Measurements from ENCODE around the gene TMEM131.
"Not testable (repeated sequence)": the region's sequence is repeated elsewhere in the genome, so short reads cannot be mapped to it uniquely, and the experiment has no call there.

The TMEM131 gene

DNA sequence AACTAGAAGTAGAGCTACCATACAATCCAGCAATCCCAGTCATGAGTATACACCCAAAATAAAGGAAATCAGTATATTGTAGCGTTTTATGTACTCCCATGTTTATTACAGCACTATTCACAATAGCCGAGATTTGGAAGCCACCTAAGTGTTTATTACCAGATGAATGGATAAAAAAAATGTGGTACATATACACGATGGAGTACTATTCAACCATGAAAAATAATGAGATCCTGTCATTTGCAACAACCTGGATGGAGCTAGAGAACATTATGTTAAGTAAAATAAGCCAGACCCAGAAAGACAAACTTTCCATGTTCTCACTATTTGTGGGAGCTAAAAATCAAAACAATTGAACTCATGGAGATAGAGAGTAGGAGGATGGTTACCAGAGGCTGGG is 131.9 kb downstream of the TMEM131 start:
- DNase-seq (ENCODE audit: low read depth, low spot score): no peak

DNA sequence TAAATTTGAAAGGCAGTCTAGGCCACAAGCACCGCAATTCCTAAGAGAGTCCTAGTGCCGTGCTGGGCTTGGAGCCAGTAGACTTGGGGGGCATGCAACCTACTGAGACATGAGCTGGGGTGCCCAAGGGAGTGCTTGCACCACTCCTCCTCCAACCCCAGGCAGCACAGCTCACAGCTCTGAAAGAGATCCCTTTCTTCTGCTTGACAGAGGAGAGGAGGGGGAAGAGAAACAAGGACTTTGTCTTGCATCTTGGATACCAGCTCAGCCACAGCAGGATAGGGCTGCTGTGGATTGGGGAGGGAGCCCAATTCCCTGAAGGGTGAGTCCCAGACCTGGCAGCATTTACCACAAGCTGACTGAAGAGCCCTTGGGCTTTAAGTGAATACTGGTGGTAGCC is 134.6 kb downstream of the TMEM131 start:
- no peak for DNase-seq (ENCODE audit: low read depth, low spot score)

DNA sequence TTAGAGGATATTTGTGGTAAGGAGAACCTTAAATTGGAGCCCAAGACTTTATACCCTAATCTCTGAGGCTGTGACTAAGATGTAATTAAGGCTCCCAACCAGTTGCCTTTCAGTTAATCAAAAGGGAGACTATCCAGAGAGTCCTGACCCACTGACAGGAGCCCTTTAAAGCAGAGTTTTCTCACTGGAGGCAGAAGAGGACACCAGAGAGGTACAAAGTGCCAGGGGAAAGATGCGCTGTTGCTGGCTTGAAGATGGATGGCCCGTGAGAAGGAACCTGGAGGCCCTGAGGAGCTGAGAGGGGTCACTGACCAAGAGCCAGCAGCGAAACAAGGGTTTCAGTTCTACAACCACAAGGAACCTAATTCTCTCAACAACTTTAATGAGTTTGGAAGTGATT is 137.3 kb downstream of the TMEM131 start:
- DNase-seq (ENCODE audit: low read depth, low spot score): no peak

DNA sequence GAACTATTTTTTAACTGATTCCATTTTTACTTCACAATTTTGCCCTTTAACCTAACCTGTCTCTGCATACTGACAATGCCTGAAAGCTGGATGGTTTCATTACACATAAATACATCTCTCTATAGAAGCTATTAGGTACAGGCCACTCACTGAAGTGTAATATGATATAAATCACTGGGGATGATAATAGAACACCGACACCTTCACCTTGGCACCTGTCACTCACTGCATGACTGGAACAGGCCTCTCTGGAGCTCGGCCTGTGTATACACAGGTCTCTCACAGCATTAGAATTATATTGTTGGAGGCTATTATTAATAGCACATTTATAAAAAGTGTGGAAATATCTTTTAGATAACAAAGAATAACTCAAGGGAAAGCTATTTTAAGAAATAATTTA is 138.2 kb downstream of the TMEM131 start:
- DNase-seq (ENCODE audit: low read depth, low spot score): no peak

GRCh38 chr2:97853057-97853456 is 142.7 kb downstream of the TMEM131 start:
- not testable (repeated sequence) for DNase-seq (ENCODE audit: low read depth, low spot score)

DNA sequence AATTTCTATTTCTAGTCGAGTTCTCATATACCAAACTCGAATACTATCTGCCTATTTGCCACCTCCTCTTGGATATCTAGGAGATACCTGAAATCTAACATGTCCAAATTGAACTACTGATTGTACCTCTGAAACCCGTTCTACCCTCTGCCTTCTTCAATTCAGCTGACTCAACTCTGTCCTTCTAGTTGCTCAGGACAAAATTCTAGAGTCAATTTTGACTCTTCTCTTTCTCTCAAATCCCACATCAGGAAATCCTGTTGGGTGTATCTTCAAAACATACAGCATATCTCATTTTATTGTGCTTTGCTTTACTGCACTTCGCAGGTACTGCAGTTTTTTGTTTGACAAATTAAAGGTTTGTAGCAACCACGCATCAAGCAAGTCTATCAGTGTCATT is 144.6 kb downstream of the TMEM131 start:
- no peak for DNase-seq (ENCODE audit: low read depth, low spot score)

DNA sequence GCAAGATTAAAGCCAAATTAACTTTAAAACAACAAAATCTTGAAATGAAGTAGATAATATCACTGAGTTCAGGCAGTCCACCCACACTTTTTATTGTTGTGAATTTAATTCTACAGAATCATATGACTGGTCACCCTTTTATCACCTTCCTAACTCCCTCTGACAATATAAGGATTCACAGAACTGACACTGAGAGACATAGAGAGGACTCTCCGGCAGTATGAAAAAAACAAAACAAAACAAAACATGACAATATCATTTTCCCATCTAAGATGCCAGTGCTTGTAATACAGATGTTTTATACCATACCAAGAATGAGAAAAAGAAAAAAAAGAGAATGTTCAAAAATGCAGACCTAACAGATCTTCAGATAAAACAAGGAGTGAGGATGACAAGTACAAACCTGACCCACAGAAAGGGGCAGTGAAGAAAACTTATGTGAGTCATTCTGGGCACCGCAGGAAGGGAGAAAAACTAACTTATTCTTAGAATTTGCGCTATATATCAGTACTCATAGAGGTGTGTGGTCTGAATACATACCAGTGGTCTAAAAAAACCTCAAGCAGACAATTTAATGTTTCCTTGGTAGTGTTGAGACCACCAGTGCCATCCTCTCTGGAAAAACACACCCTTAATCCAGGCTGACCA is 145.7 kb downstream of the TMEM131 start:
- peak; percentile 13 for DNase-seq (ENCODE audit: low read depth, low spot score)

GRCh38 chr2:97848306-97848705 is 147.4 kb downstream of the TMEM131 start:
- no peak for DNase-seq (ENCODE audit: low read depth, low spot score)

- not testable (repeated sequence) for DNase-seq (ENCODE audit: low read depth, low spot score)
Measured at GRCh38 chr2:97846716-97847115, 149.0 kb downstream of the TMEM131 start.

GRCh38 chr2:97845818-97846217 is 149.9 kb downstream of the TMEM131 start:
- no peak for DNase-seq (ENCODE audit: low read depth, low spot score)

GRCh38 chr2:97845133-97845532 is 150.6 kb downstream of the TMEM131 start:
- DNase-seq (ENCODE audit: low read depth, low spot score): no peak

- DNase-seq (ENCODE audit: low read depth, low spot score): no peak
Measured at GRCh38 chr2:97844311-97844859, 151.4 kb downstream of the TMEM131 start.

GRCh38 chr2:97840198-97840597 is 155.6 kb downstream of the TMEM131 start:
- no peak for DNase-seq (ENCODE audit: low read depth, low spot score)

- DNase-seq (ENCODE audit: low read depth, low spot score): no peak
Measured at GRCh38 chr2:97834610-97835009, 161.1 kb downstream of the TMEM131 start.

DNA sequence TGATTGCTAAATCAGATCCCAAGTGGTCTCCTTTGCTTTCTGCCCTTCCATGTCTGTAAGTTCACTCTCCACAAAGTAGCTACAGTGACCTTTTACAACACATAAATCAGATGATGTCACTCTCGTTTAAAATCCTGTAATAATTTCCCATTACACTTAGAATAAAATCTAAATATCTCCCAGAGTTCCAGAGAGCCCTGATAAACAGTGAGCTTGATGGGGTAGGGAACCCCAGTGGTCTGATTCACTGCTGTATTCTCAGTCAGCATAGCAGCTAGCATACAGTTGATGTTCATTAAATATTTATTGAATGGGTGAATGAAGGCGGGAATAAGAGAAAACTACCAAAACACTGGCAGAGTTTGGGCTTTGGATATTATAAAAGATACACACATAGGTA is 164.6 kb downstream of the TMEM131 start:
- DNase-seq (ENCODE audit: low read depth, low spot score): no peak

GRCh38 chr2:97829255-97829654 is 166.5 kb downstream of the TMEM131 start:
- DNase-seq (ENCODE audit: low read depth, low spot score): not testable (repeated sequence)

DNA sequence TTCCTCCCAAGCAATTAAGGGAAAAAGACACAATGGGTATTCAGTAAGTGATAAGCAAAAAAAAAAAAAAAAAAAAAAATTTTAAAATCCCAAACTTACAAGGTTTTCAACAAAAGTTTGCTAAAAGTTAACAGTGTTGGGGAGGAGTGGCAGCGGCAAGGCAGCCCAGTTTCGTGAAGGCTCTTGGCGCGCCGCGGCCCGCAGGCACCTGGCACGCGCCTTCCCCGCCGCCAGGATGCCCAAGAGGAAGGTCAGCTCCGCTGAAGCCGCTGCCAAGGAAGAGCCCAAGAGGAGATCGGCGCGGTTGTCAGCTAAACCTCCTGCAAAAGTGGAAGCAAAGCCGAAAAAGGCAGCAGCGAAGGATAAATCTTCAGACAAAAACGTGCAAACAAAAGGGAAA is 168.7 kb downstream of the TMEM131 start:
- not testable (repeated sequence) for DNase-seq (ENCODE audit: low read depth, low spot score)

DNA sequence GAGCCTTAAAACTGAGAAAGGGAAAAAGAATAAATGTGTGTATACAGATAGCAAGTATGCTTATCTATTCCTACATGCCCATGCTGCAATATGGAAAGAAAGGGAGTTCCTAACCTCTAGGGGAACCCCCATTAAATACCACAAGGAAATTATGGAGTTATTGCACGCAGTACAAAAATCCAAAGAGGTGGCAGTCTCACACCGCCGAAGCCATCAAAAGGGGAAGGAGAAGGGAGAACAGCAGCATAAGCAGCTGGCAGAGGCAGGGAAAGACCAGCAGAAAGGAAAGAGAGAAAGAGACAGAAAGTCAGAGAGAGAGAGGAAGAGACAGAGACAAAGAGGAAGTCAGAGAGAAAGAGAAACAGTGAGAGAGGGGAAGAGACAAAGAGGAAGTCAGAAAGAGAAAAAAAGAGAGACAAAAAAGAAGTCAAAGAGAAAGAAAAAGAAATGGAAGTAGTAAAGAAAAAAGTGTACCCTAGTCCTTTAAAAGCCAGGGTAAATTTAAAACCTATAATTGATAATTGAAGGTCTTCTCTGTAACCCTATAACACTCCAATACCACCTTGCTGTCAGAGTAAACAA is 169.4 kb downstream of the TMEM131 start:
- DNase-seq (ENCODE audit: low read depth, low spot score): not testable (repeated sequence)

- not testable (repeated sequence) for DNase-seq (ENCODE audit: low read depth, low spot score)
Measured at GRCh38 chr2:97824011-97824410, 171.7 kb downstream of the TMEM131 start.

DNA sequence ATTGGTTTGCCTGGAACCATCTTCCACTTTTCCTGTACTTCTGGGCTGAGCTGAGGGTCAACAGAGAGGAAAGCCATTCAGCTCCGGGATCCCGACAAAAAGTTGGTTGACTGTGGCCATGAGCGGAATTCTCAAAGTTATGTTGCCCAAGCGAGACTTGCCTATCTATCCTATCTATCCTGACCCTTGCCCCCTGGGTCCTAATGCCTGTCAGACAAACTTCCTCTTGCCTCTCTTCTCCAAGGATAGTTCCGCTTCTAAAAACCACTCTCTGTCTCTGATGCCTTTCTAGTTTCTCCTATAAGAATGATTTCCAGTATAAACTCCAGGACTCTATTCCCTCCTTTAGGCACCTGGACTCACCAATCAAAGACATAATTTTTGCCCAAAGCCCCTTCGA is 173.9 kb downstream of the TMEM131 start:
- DNase-seq (ENCODE audit: low read depth, low spot score): not testable (repeated sequence)

- no peak for DNase-seq (ENCODE audit: low read depth, low spot score)
Measured at GRCh38 chr2:97819754-97820153, 176.0 kb downstream of the TMEM131 start.

DNA sequence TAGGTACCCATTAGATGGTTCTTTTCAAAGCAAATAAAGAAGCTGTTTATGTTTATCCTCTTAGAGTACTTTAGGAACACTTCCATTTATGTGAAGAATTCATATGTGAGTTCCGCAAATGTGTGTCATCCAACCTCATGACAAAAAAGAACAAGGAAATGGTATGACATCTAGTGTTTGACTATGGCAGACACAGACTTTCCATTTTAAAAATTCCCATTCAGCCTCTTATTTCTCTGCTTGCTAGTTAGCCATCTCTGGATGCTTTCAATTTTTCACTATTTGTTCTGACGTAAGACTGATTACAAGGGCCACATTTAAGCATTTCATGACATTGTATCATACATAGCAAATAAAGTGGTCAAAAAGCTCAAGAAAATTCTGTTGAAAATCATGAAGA is 179.3 kb downstream of the TMEM131 start:
- DNase-seq (ENCODE audit: low read depth, low spot score): no peak

GRCh38 chr2:97812931-97813330 is 182.8 kb downstream of the TMEM131 start:
- DNase-seq (ENCODE audit: low read depth, low spot score): no peak

All from brain pericyte (primary cell).